CD14-positive monocyte (primary cell): ENCODE measurements around the gene MRPL51. TPM values are rescaled to one million over a fixed set of nuclear protein-coding genes. Genes with fewer than 3 reads are reported as not detected.
"Not testable (repeated sequence)": the region's sequence is repeated elsewhere in the genome, so short reads cannot be mapped to it uniquely, and the experiment has no call there.

ENCODE experiments used
- DNase-seq, 3 donors: peaks; one replicate each; pipeline ENCODE4 v3.0.0-alpha.2; 2011 to 2022
- H2AFZ ChIP-seq: 2 replicates; pipeline ENCODE4 v1.6.0; 2012; ENCODE audit warnings: mild to moderate bottlenecking, low read depth, low read length, inconsistent platforms; ENCODE audit not compliant: insufficient read depth, poor library complexity, severe bottlenecking
- H3K27ac ChIP-seq, 2 donors: 1 replicate in 1 of 2; 2 replicates in 1 of 2; pipeline ENCODE4 v1.5.1; 2012 to 2013; ENCODE audit warnings: low read length in 2 of 2, control low read depth in 1 of 2, inconsistent platforms in 1 of 2, low read depth in 1 of 2, mild to moderate bottlenecking in 1 of 2
- H3K27me3 ChIP-seq, 2 donors: one replicate each; pipeline versions ENCODE4 v1.6.0 to v1.6.1; 2011 to 2013; ENCODE audit warnings: low read length in 2 of 2; ENCODE audit not compliant: control insufficient read depth in 2 of 2, insufficient read depth in 2 of 2
- H3K36me3 ChIP-seq, 2 donors: replicated peaks in 1 of 2; 1 replicate in 1 of 2; 2 replicates in 1 of 2; pipeline versions ENCODE4 v1.5.1 to v1.6.1; 2012 to 2013; ENCODE audit warnings: low read length in 2 of 2, control low read depth in 1 of 2, inconsistent platforms in 1 of 2, mild to moderate bottlenecking in 1 of 2; ENCODE audit not compliant: insufficient read depth in 2 of 2, control insufficient read depth in 1 of 2
- H3K4me1 ChIP-seq, 2 donors: 1 replicate in 1 of 2; 2 replicates in 1 of 2; pipeline versions ENCODE4 v1.5.1 to v1.6.1; 2012 to 2013; ENCODE audit warnings: low read length in 2 of 2, control low read depth in 1 of 2, inconsistent platforms in 1 of 2, mild to moderate bottlenecking in 1 of 2, moderate library complexity in 1 of 2; ENCODE audit not compliant: insufficient read depth in 2 of 2, control insufficient read depth in 1 of 2
- H3K4me2 ChIP-seq: replicated peaks from 2 replicates; pipeline ENCODE3; 2012; ENCODE audit warnings: low read length, moderate library complexity, mild to moderate bottlenecking; ENCODE audit not compliant: poor library complexity, severe bottlenecking; ENCODE audit errors: extremely low read depth
- H3K4me3 ChIP-seq, 3 experiments: fragments of 200-600 bp in 1 of 3; sonication (generic) in 1 of 3; replicated peaks in 1 of 3; 1 replicate in 2 of 3; 2 replicates in 1 of 3; pipeline ENCODE4 v1.5.1; 2011 to 2013; ENCODE audit warnings: low read length in 3 of 3, mild to moderate bottlenecking in 3 of 3, control low read depth in 2 of 3, low read depth in 2 of 3, inconsistent platforms in 1 of 3, moderate library complexity in 1 of 3
- H3K79me2 ChIP-seq: 2 replicates; pipeline ENCODE4 v1.6.0; 2012; ENCODE audit warnings: mild to moderate bottlenecking, control low read depth, inconsistent platforms, low read length, moderate library complexity; ENCODE audit not compliant: insufficient read depth
- H3K9ac ChIP-seq: 2 replicates; pipeline ENCODE4 v1.6.0; 2017; ENCODE audit warnings: low read length, mild to moderate bottlenecking; ENCODE audit not compliant: insufficient read depth, poor library complexity, severe bottlenecking
- H3K9me3 ChIP-seq, 2 donors: replicated peaks in 1 of 2; 1 replicate in 1 of 2; 2 replicates in 1 of 2; pipeline versions ENCODE4 v1.5.1 to v1.6.1; 2012 to 2013; ENCODE audit warnings: low read length in 2 of 2, control low read depth in 1 of 2; ENCODE audit not compliant: control insufficient read depth in 1 of 2, insufficient read depth in 1 of 2
- H4K20me1 ChIP-seq: 2 replicates; pipeline ENCODE4 v1.6.0; 2012; ENCODE audit warnings: mild to moderate bottlenecking, low read length, control low read depth, moderate library complexity; ENCODE audit not compliant: insufficient read depth
- H3K27ac Mint-ChIP-seq, 7 donors: one replicate each; pipeline ENCODE4 v1.8.0; 2020; ENCODE audit warnings: mild to moderate bottlenecking in 7 of 7, mixed read lengths in 7 of 7, moderate library complexity in 6 of 7, inconsistent platforms in 2 of 7
- H3K27me3 Mint-ChIP-seq, 3 donors: one replicate each; pipeline ENCODE4 v1.8.0; 2021 to 2022; ENCODE audit warnings: low read depth in 3 of 3, mild to moderate bottlenecking in 3 of 3, mixed read lengths in 3 of 3, moderate library complexity in 3 of 3, inconsistent platforms in 1 of 3
- H3K36me3 Mint-ChIP-seq, 2 donors: one replicate each; pipeline ENCODE4 v1.8.0; 2020; ENCODE audit warnings: mixed read lengths in 2 of 2, inconsistent platforms in 1 of 2, mild to moderate bottlenecking in 1 of 2
- H3K4me1 Mint-ChIP-seq: one replicate; pipeline ENCODE4 v1.8.0; 2020; ENCODE audit warnings: mild to moderate bottlenecking, mixed read lengths
- H3K4me3 Mint-ChIP-seq, 2 donors: one replicate each; pipeline ENCODE4 v1.8.0; 2020; ENCODE audit warnings: mild to moderate bottlenecking in 2 of 2, mixed read lengths in 2 of 2, moderate library complexity in 1 of 2
- H3K9me3 Mint-ChIP-seq, 7 donors: one replicate each; pipeline ENCODE4 v1.8.0; 2020 to 2022; ENCODE audit warnings: mixed read lengths in 7 of 7, mild to moderate bottlenecking in 6 of 7, moderate library complexity in 6 of 7, inconsistent platforms in 2 of 7
- WGBS: methylation state at CpG from one replicate; pipeline ENCODE4 v1.1.5; 2013; ENCODE audit warnings: missing lambda C conversion rate; ENCODE audit not compliant: insufficient coverage; 5-methylcytosine and 5-hydroxymethylcytosine counted together
- intact Hi-C, 2 donors: fragments of 100-400 bp; cut with micrococcal nuclease; formaldehyde crosslinking; loops; one replicate each; pipeline versions ENCODE4 v1.15.0 to v1.15.1; 2023
- polyA plus RNA-seq, 3 donors: library from polyadenylated mRNA; depleted of rRNA in 1 of 3; unstranded in 2 of 3; stranded (reverse) in 1 of 3; fragments of 300-500 nt in 2 of 3; fragments of >200 nt in 1 of 3; fragmentation: Illumina TruSeq in 2 of 3; gene quantifications; 1 replicate in 2 of 3; 2 replicates in 1 of 3; pipeline ENCODE4 v1.2.3, GENCODE V29; 2012 to 2021
- TF ChIP-seq, protein P1 (sequence below): fragments of 200-600 bp; IDR thresholded peaks from one replicate; pipeline ENCODE4 v1.8.0; 2022; ENCODE audit warnings: antibody characterized with exemption, mild to moderate bottlenecking

Gene MRPL51
- polyA plus RNA-seq, 3 donors: 22.0 to 238 (median 189) TPM

GRCh38 chr12:6493497-6494257 is 615 bp upstream of the MRPL51 start, which contains the start of gene NCAPD2:
NCAPD2 (plus strand) TSS chr12:6494102; CDS start chr12:6495099, 997 bp downstream.
- no peaks in the 10 kb centered on the region for H3K27me3 ChIP-seq
- intact Hi-C loops: loop anchor here (2.0 kb wide), 2 partner anchors 23 to 41 kb away; partner anchors contain the start of genes GAPDH (in 1 of the 2) and VAMP1 (in 1 of the 2)

DNA sequence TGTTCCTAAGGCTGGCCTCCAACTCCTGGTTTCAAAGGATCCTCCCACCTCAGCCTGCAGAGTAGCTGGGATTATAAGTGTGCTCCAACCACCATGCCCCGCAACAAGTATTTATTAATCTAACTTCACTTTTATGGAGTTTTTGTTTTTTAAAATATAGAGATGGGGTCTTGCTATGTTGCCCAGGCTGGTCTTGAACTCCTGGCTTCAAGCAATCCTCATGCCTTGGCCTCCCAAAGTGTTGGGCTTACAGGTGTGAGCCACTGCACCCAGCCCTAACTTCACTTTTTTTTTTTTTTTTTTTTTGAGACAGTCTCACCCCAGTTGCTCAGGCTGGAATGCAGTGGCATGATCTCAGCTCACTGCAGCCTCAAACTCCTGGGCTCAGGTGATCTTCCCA is 2.4 kb downstream of the MRPL51 start:
- H3K9me3 Mint-ChIP-seq, H3K4me2 ChIP-seq, H3K9me3 ChIP-seq, H3K27me3 Mint-ChIP-seq, H3K36me3 Mint-ChIP-seq, H3K27ac Mint-ChIP-seq, H3K9ac ChIP-seq, H3K27me3 ChIP-seq, H4K20me1 ChIP-seq, H3K4me3 Mint-ChIP-seq, H3K4me3 ChIP-seq, DNase-seq, H3K27ac ChIP-seq, intact Hi-C loops, H2AFZ ChIP-seq: not testable (repeated sequence)
- WGBS: no CpG with 5 or more reads among the region's 1 CpG
- Histone ChIP-seq H3K79me2 (peaks cover 28% of the 10 kb centered on the region), H3K36me3 (peaks cover 5 to 11% of the 10 kb centered on the region in 2 donors), H3K4me1 (peaks cover 20 to 26% of the 10 kb centered on the region in 2 donors)
- peaks cover 19% of the 10 kb centered on the region for H3K4me1 Mint-ChIP-seq

More at GRCh38 chr12:6493497-6494257, 615 bp upstream of the MRPL51 start, which contains the start of gene NCAPD2:
- WGBS: 0% methylated on average over 47 of the region's 49 CpGs
- no peaks in the 10 kb centered on the region for H3K9me3 ChIP-seq
- Mint-ChIP-seq H3K27me3 (peaks cover 0 to 3% (median 2%) of the 10 kb centered on the region in 3 donors), H3K36me3 (peaks cover 20 to 35% of the 10 kb centered on the region in 2 donors), H3K4me1 (peaks cover 22% of the 10 kb centered on the region), H3K9me3 (no peaks in the 10 kb centered on the region), H3K4me3 (peak within 1 kb of the TSS; percentile 97 to 98), H3K27ac (peak within 1 kb of the TSS; percentile 95 to 99 (median 99))
- peaks cover 28 to 39% of the 10 kb centered on the region in 2 donors for H3K36me3 ChIP-seq
- peaks cover 20 to 30% of the 10 kb centered on the region in 2 donors for H3K4me1 ChIP-seq
- peak; percentile 91 to 95 (median 91) for DNase-seq
- H3K4me3 ChIP-seq: peak within 1 kb of the TSS; percentile 61 to 92 (median 90)
- TF ChIP-seq, protein P1, sequence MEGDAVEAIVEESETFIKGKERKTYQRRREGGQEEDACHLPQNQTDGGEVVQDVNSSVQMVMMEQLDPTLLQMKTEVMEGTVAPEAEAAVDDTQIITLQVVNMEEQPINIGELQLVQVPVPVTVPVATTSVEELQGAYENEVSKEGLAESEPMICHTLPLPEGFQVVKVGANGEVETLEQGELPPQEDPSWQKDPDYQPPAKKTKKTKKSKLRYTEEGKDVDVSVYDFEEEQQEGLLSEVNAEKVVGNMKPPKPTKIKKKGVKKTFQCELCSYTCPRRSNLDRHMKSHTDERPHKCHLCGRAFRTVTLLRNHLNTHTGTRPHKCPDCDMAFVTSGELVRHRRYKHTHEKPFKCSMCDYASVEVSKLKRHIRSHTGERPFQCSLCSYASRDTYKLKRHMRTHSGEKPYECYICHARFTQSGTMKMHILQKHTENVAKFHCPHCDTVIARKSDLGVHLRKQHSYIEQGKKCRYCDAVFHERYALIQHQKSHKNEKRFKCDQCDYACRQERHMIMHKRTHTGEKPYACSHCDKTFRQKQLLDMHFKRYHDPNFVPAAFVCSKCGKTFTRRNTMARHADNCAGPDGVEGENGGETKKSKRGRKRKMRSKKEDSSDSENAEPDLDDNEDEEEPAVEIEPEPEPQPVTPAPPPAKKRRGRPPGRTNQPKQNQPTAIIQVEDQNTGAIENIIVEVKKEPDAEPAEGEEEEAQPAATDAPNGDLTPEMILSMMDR: peak; percentile 19
- peak within 1 kb of the TSS; percentile 93 for H3K4me2 ChIP-seq
- H3K27ac ChIP-seq: peak within 1 kb of the TSS; percentile 88 to 91
- peak within 1 kb of the TSS; percentile 73 for H3K9ac ChIP-seq
- H2AFZ ChIP-seq: peak within 1 kb of the TSS; percentile 94
- peaks cover 10% of the 10 kb centered on the region for H4K20me1 ChIP-seq
- peaks cover 58% of the 10 kb centered on the region for H3K79me2 ChIP-seq
